PFSK-1 (cell line): ENCODE data around the gene KSR2.

Experiments used
- FOXP2 ChIP-seq: optimal IDR thresholded peaks from 2 replicates; pipeline ENCODE3; 2011; ENCODE audit warnings: borderline replicate concordance, control low read depth, inconsistent platforms; ENCODE audit not compliant: insufficient read depth; ENCODE audit errors: extremely low read length, extremely low read depth
- POLR2AphosphoS5 ChIP-seq: IDR thresholded peaks from 2 replicates; pipeline ENCODE4 v1.6.1; 2012; ENCODE audit warnings: low read depth, mild to moderate bottlenecking, control low read depth, low read length, moderate library complexity
- SIN3A ChIP-seq: IDR thresholded peaks from 2 replicates; pipeline ENCODE4 v1.6.1; 2012; ENCODE audit warnings: mild to moderate bottlenecking, low read length, moderate library complexity, borderline replicate concordance; ENCODE audit not compliant: insufficient read depth
- TAF1 ChIP-seq: IDR thresholded peaks from 2 replicates; pipeline ENCODE4 v1.6.1; 2012; ENCODE audit warnings: low read length, control low read depth, borderline replicate concordance; ENCODE audit not compliant: insufficient read depth
- TF ChIP-seq, protein P1 (sequence below), 2 experiments: IDR thresholded peaks; 2 replicates each; pipeline versions ENCODE4 v1.6.1 to v1.8.0; 2011 to 2012; ENCODE audit warnings: low read depth in 2 of 2, low read length in 2 of 2, control low read depth in 1 of 2, inconsistent platforms in 1 of 2, mild to moderate bottlenecking in 1 of 2, moderate library complexity in 1 of 2; ENCODE audit not compliant: insufficient read depth in 1 of 2

DNA sequence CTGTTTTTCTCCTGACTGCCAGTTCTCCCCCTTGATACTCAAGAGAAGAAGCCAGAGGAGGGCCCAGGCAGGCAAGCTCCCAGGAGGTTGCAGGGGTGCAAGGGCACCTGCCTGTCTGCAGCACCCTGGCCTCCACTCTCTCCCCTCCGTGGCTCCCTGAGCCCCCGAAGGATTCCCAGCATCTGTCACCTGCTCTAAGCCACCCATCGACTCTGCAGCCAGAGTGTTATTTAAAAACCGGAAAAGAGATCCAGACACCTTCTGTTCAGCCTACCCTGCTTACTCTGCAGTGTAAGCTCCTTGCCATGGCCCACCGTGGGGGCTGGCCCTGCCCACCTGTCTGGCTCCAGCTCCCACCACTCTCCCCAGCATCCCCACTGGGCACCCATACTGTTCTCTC, 121.4 kb downstream of the KSR2 start:
- no peak for TF ChIP-seq TAF1
- TF ChIP-seq, protein P1, sequence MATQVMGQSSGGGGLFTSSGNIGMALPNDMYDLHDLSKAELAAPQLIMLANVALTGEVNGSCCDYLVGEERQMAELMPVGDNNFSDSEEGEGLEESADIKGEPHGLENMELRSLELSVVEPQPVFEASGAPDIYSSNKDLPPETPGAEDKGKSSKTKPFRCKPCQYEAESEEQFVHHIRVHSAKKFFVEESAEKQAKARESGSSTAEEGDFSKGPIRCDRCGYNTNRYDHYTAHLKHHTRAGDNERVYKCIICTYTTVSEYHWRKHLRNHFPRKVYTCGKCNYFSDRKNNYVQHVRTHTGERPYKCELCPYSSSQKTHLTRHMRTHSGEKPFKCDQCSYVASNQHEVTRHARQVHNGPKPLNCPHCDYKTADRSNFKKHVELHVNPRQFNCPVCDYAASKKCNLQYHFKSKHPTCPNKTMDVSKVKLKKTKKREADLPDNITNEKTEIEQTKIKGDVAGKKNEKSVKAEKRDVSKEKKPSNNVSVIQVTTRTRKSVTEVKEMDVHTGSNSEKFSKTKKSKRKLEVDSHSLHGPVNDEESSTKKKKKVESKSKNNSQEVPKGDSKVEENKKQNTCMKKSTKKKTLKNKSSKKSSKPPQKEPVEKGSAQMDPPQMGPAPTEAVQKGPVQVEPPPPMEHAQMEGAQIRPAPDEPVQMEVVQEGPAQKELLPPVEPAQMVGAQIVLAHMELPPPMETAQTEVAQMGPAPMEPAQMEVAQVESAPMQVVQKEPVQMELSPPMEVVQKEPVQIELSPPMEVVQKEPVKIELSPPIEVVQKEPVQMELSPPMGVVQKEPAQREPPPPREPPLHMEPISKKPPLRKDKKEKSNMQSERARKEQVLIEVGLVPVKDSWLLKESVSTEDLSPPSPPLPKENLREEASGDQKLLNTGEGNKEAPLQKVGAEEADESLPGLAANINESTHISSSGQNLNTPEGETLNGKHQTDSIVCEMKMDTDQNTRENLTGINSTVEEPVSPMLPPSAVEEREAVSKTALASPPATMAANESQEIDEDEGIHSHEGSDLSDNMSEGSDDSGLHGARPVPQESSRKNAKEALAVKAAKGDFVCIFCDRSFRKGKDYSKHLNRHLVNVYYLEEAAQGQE (IDR thresholded peaks at IDR 0.05; ENCODE audit: insufficient read depth in 1 of 2, low read depth in 2 of 2, low read length in 2 of 2), result no peak
- no peak for TF ChIP-seq POLR2AphosphoS5
- no peak for TF ChIP-seq SIN3A
- no peak for TF ChIP-seq FOXP2
